Measurements from ENCODE around the gene PRR3. TPM values are rescaled to one million over a fixed set of nuclear protein-coding genes. Genes with fewer than 3 reads are reported as not detected.
"Not testable (repeated sequence)": the region's sequence is repeated elsewhere in the genome, so short reads cannot be mapped to it uniquely, and the experiment has no call there.

The PRR3 gene
- total RNA-seq, 2 donors from 2014 or later: 8.6 to 11.7 TPM

GRCh38 chr6:30591008-30591407 lies 33.9 kb downstream of the PRR3 start:
- intact Hi-C loops (cut with DNase I): loop anchor here (10.0 kb wide), 1 partner anchor 46 kb away; no protein-coding TSS in a partner anchor
- WGBS: 36% methylated on average over 1 of the region's 1 CpG
- H3K27ac ChIP-seq: peak overlapping the region; percentile 67 to 69
- peaks cover 0 to 5% of the 10 kb centered on the region in 2 donors for H3K36me3 ChIP-seq
- no peaks in the 10 kb centered on the region for H3K27me3 ChIP-seq (replicated peaks; ENCODE audit: insufficient read depth)
- no peaks in the 10 kb centered on the region for H3K9me3 ChIP-seq
- peaks cover 14% of the 10 kb centered on the region for H3K4me1 ChIP-seq (replicated peaks)
- peak; percentile 72 for DNase-seq (ENCODE audit: low spot score)
- no peak for TF ChIP-seq CTCF (IDR thresholded peaks at IDR 0.05)
- no peak for TF ChIP-seq POLR2A (IDR thresholded peaks at IDR 0.05)
- TF ChIP-seq POLR2AphosphoS5 (IDR thresholded peaks at IDR 0.05): peak; percentile 90
- no peak overlapping the region for H3K4me3 ChIP-seq

- peaks cover 0 to 5% of the 10 kb centered on the region in 2 donors for H3K36me3 ChIP-seq
- H3K27me3 ChIP-seq (replicated peaks; ENCODE audit: insufficient read depth): no peaks in the 10 kb centered on the region
- no peak overlapping the region for H3K4me3 ChIP-seq
- DNase-seq (ENCODE audit: low spot score): no peak
- H3K4me1 ChIP-seq (replicated peaks): peaks cover 14% of the 10 kb centered on the region
- no peaks in the 10 kb centered on the region for H3K9me3 ChIP-seq
- peak overlapping the region; percentile 67 to 69 for H3K27ac ChIP-seq
- no peak for TF ChIP-seq POLR2AphosphoS5 (IDR thresholded peaks at IDR 0.05)
- no peak for TF ChIP-seq POLR2A (IDR thresholded peaks at IDR 0.05)
- TF ChIP-seq CTCF (IDR thresholded peaks at IDR 0.05): no peak
- intact Hi-C loops (cut with DNase I): loop anchor here (10.0 kb wide), 1 partner anchor 47 kb away; no protein-coding TSS in a partner anchor
- WGBS: 95% methylated on average over 1 of the region's 1 CpG
Measured at GRCh38 chr6:30592287-30592686, 35.2 kb downstream of the PRR3 start.

GRCh38 chr6:30597315-30598144 lies 40.4 kb downstream of the PRR3 start:
- WGBS: 75% methylated on average over 15 of the region's 15 CpGs
- not testable (repeated sequence) for H3K4me1 ChIP-seq (replicated peaks); H3K36me3 ChIP-seq; H3K27me3 ChIP-seq (replicated peaks; ENCODE audit: insufficient read depth); H3K4me3 ChIP-seq; H3K9me3 ChIP-seq; H3K27ac ChIP-seq
- TF ChIP-seq CTCF (IDR thresholded peaks at IDR 0.05) (peak; percentile 45 to 80 (median 72)), POLR2AphosphoS5 (IDR thresholded peaks at IDR 0.05) (peak; percentile 46)
- intact Hi-C loops (cut with DNase I): loop anchor here (10.0 kb wide), 1 partner anchor 53 kb away; no protein-coding TSS in a partner anchor
- peak; percentile 81 for DNase-seq (ENCODE audit: low spot score)

GRCh38 chr6:30598912-30599624 lies 42.0 kb downstream of the PRR3 start:
- intact Hi-C loops (cut with DNase I): loop anchor here (10.0 kb wide), 1 partner anchor 54 kb away; no protein-coding TSS in a partner anchor
- WGBS: 69% methylated on average over 12 of the region's 12 CpGs

More at GRCh38 chr6:30598912-30599624, 42.0 kb downstream of the PRR3 start:
- H3K36me3 ChIP-seq: peaks cover 16 to 20% of the 10 kb centered on the region in 2 donors
- H3K4me1 ChIP-seq (replicated peaks): no peaks in the 10 kb centered on the region
- TF ChIP-seq POLR2AphosphoS5 (IDR thresholded peaks at IDR 0.05) (no peak), POLR2A (IDR thresholded peaks at IDR 0.05) (no peak), CTCF (IDR thresholded peaks at IDR 0.05) (no peak)
- H3K4me3 ChIP-seq: no peak overlapping the region
- DNase-seq (ENCODE audit: low spot score): no peak
- H3K9me3 ChIP-seq: no peaks in the 10 kb centered on the region
- no peaks in the 10 kb centered on the region for H3K27me3 ChIP-seq (replicated peaks; ENCODE audit: insufficient read depth)
- H3K27ac ChIP-seq: no peak overlapping the region
